Superior temporal gyrus (tissue), 1 donor: ENCODE data around the gene ZNF827.

Experiments used
- DNase-seq: peaks from one replicate; pipeline ENCODE4 v3.0.0-alpha.2; 2016; ENCODE audit errors: extremely low spot score

ZNF827 gene

GRCh38 chr4:145760176-145760575 is 178.4 kb downstream of the ZNF827 start:
- DNase-seq, result no peak

GRCh38 chr4:145757188-145757587 is 181.4 kb downstream of the ZNF827 start:
- DNase-seq, result no peak

- DNase-seq, result no peak
These were observed 182.4 kb downstream of the ZNF827 start for GRCh38 chr4:145756244-145756643.

- DNase-seq, result peak; percentile 67
These were observed 182.8 kb downstream of the ZNF827 start for GRCh38 chr4:145755802-145756201.

- no peak for DNase-seq
These were observed 195.0 kb downstream of the ZNF827 start for GRCh38 chr4:145743641-145744040.

- no peak for DNase-seq
These were observed 197.8 kb downstream of the ZNF827 start for GRCh38 chr4:145740806-145741205.

GRCh38 chr4:145739845-145740244 is 198.8 kb downstream of the ZNF827 start:
- no peak for DNase-seq

- DNase-seq, result no peak
These were observed 202.3 kb downstream of the ZNF827 start for GRCh38 chr4:145736241-145736831.

GRCh38 chr4:145735827-145736226 is 202.8 kb downstream of the ZNF827 start:
- no peak for DNase-seq

- DNase-seq, result no peak
These were observed 203.3 kb downstream of the ZNF827 start for GRCh38 chr4:145735347-145735675.

GRCh38 chr4:145734576-145735346 is 203.9 kb downstream of the ZNF827 start:
- DNase-seq, result no peak

- peak; percentile 34 for DNase-seq
These were observed 204.6 kb downstream of the ZNF827 start for GRCh38 chr4:145734031-145734430.

- DNase-seq, result peak; percentile 85
These were observed 205.4 kb downstream of the ZNF827 start for GRCh38 chr4:145732895-145733880.

- peak; percentile 40 for DNase-seq
These were observed 206.4 kb downstream of the ZNF827 start for GRCh38 chr4:145732001-145732815.

- DNase-seq, result no peak
These were observed 207.6 kb downstream of the ZNF827 start for GRCh38 chr4:145731028-145731427.

GRCh38 chr4:145730026-145730425 is 208.6 kb downstream of the ZNF827 start:
- no peak for DNase-seq

GRCh38 chr4:145723336-145723735 is 215.3 kb downstream of the ZNF827 start:
- no peak for DNase-seq

- DNase-seq, result no peak
These were observed 216.1 kb downstream of the ZNF827 start for GRCh38 chr4:145722561-145722960.

- no peak for DNase-seq
These were observed 218.0 kb downstream of the ZNF827 start for GRCh38 chr4:145720656-145721055.

GRCh38 chr4:145719752-145720624 is 218.6 kb downstream of the ZNF827 start:
- no peak for DNase-seq
